ENCODE data around the gene UBA52. TPM values are rescaled to one million over a fixed set of nuclear protein-coding genes. Genes with fewer than 3 reads are reported as not detected.

Gene UBA52
- polyA plus RNA-seq, 3 donors, result 738 to 924 (median 787) TPM

GRCh38 chr19:18541258-18541991 lies 30.2 kb upstream of the UBA52 start:
- DNase-seq, result no peak

GRCh38 chr19:18541992-18542940 lies 29.4 kb upstream of the UBA52 start:
- DNase-seq, result no peak

DNA sequence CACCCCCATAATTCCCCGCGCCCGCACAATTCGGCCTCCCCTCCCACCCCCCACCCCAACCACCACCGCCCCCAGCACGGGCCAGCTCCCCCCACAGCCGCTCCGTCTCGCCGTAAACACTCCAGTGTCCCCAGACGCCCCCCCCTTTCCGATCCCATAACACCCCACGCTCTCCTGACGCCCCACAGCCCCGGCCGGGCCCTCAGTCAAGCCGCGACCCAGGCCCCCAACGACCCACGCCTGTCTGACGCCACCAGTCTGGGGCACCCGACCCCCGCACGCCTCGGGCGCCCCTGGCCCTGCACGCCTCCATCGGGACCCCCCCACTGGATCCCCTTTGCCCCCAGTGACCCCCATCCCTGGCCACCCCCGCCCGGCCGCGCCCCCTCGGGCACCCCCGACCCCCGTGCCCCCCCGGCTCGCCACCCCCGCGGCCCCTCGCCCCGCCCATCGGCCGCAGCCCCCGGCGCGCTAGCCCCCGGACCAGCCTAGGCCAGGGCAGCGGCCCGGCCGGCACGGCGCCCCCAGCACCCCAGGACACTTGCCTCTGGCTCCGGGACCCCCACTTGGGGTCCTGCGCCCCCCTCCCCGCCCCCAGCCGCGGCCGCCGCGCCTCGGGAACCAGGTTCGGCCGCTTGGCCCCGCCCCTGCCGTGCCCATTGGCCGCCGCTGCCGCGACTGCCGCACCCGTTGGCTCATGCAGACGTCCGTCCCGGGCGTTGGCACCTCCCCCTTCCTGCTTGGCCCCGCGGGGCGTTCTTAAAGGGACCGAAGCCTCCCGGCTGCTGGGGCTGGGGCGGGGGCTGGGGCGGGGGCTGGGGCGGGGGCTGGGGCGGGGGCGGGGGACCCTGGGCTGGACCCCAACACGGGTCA lies 28.5 kb upstream of the UBA52 start, which contains the start of gene FKBP8:
TSS of gene FKBP8 (minus strand) at position 633 of the 873 bp plus-strand sequence. CDS start 1,603 bp downstream, outside the sequence.
- peak; percentile 89 for DNase-seq

DNA sequence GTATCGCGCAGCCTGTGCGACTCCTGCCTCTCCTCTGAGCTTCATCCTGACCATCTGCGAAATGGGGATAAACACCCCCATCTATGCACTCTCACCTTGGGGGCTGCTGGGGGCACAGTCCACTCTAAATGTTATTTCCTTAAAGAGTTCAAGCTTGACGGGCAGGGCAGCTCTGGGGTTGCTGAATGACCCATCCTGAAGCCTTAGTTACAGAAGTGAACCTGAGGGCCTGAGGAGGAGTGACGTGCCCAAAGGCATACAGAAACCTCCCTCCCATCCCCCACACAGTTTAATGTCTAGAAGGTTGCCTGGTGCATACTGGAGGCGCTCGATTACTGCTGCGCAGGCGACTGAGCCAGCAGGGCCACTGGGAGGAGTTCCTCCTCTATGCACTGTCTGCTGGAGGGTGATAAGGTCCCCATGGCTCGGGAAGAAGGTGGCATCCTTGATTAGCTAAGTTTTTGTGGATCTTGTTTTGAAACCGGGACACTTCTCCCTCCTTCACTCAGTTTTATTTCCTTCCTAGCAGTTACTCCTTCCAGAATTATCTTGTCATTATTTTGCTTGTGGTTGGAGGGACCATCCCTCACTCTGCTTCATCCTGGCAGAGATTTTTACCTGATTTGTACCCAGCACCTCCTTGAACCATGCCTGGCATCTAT lies 27.7 kb upstream of the UBA52 start:
- no peak for DNase-seq

GRCh38 chr19:18551631-18552030 lies 20.0 kb upstream of the UBA52 start:
- DNase-seq, result no peak

GRCh38 chr19:18557411-18558201 lies 14.1 kb upstream of the UBA52 start, which contains the start of gene KXD1:
KXD1 (plus strand) TSS chr19:18557870; CDS start chr19:18562057, 4,187 bp downstream.
- peak; percentile 95 for DNase-seq

DNA sequence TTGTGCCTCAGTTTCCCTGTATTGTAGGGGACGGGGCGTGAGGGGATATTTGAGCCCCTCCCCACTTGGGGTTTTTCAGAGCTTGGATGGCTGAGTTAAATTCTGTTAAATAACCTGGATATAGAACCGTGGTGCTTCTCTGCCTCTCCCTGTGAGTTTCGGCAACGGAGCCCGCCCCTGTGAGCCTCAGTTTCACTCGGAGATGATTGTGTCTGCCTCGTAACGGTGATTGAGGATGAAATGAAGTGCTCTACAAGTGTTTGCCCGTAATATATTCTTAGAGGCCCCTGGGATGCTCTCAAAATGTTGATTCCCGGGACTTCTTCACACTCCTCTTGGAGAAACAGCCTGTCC lies 13.5 kb upstream of the UBA52 start:
- no peak for DNase-seq

DNA sequence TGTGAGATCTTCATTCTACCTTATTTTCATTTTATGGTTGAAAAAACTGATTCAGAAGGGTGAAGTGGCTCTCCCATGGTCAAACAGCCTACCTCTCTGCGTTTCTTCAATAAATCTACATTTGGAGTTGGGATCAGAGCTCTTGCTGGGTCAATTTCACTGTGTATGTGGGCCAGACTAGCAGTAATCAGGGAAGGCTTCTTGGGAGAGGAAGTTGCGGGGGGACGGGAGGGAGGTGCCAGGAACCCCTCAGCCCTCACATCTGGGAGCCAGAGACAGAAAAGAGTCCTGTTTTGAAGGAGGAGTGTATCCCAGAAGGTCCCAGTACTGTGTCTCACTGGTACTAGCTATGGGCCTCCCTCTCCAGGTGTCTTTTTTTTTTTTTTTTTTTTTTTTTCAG lies 13.1 kb upstream of the UBA52 start:
- DNase-seq, result no peak

DNA sequence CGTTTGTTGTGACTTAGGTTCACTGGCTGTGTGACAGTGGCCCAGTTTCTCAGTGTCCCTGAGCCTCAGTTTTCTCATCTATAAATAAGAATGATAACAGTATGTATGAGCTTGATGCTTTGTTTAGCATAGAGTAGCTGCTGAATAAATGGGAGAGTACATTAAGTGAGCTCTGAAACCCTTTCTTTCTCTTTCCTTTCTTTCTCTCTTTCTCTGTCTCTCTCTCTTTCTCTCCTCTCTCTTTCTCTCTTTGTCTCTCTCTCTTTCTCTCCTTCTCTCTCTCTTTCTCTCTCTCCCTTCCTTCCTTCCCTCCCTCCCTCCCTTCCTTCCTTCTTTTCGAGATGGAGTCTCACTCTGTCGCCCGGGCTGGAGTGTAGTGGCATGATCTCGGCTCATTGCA lies 12.0 kb upstream of the UBA52 start:
- DNase-seq, result no peak

DNA sequence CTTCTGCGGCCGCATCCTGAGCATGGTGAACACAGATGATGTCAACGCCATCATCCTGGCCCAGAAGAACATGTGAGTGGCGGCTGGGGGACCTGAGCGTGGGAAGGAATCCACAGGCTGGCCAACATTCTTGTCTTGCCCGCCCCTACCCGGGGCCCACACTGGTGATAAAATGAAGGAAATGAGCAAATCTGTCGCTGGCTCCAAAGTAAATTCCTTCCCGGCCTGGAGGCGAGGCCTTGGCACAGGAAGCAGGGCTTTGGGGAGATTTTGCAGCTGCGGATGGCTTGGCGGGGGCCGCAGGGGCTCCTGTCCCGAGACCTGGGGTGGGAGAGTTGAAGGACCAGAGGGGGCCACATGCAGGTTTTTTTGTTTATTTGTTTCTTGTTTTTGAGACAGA lies 9.6 kb upstream of the UBA52 start:
- no peak for DNase-seq

DNA sequence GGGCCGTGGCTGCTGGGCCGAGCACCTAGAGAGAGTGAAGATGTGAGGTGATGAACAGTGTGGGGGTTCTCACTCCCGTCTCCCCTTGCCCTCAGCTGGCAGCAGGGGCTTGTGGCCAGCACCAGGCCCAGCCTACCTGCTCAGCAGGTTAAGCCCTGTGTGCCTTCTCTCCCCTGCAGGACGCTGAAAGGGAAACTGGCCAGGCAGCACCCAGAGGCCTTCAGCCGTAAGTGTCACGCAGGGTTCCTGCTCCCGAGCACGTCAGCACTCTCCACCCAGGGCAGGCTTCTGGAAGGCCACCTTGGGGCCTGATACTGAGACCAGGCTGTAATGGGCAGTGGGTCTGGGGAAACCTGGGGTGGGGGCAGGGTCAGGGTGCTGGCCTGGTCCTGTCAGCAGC lies 4.7 kb upstream of the UBA52 start:
- no peak for DNase-seq

DNA sequence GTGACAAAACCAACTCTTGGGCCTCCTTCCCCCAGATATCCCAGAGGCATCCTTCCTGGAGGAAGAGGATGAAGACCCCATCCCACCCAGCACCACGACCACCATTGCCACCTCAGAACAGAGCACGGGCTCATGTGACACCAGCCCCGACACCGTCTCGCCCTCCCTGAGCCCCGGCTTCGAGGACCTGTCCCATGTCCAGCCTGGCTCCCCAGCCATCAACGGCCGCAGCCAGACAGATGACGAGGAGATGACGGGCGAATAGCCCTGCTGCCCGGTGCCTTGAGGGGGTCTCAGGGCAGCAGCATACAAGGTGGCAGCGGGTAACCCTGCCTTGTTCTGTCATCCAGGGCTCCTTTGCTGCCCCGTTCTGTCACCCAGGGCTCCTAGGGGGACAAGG lies 3.3 kb upstream of the UBA52 start:
- DNase-seq, result no peak

DNA sequence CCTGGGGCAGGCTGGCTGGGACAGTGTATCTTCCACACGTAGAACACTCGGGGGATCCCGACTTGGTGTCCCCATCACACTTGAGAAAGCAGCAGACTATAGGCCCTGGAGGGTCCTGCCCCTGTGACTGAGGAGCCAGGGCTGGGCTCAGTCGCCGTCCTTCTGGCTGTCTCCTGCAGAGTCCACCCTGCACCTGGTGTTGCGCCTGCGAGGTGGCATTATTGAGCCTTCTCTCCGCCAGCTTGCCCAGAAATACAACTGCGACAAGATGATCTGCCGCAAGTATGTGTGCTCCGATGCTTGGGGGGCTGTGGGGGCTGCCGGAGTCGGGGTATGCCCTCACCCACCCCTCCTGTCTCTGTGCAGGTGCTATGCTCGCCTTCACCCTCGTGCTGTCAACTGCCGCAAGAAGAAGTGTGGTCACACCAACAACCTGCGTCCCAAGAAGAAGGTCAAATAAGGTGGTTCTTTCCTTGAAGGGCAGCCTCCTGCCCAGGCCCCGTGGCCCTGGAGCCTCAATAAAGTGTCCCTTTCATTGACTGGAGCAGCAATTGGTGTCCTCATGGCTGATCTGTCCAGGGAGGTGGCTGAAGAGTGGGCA lies 3.1 kb downstream of the UBA52 start:
- DNase-seq, result no peak

- no peak for DNase-seq
Measured at GRCh38 chr19:18576383-18576782, 4.7 kb downstream of the UBA52 start.

DNA sequence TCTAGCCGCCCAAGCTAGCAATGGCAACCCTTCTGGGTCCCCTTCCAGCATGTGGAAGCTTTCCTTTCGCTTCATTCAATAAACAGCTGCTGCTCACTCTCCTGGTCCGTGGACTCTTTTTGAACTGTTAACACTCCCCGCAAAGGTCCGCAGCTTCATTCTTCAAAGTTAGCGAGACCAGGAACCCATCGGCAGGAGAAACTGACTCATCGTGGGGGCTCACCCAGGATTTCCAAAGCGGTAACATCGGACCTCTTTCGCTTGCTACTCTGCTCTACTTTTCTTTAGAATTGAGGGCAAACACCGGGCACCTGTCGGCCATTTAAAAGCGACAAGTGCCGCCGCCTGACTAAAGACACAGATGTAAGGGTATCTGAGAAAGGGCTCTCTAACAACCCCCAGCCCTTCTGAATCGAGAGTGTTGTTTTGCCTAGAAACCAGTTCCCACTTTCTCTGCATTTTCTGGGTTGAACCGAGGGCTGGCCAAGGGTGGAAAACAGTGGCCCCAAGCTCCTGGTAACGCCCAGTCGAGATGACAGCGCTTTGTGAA lies 5.8 kb downstream of the UBA52 start:
- DNase-seq, result no peak

- no peak for DNase-seq
Measured at GRCh38 chr19:18580311-18580710, 8.7 kb downstream of the UBA52 start.

DNA sequence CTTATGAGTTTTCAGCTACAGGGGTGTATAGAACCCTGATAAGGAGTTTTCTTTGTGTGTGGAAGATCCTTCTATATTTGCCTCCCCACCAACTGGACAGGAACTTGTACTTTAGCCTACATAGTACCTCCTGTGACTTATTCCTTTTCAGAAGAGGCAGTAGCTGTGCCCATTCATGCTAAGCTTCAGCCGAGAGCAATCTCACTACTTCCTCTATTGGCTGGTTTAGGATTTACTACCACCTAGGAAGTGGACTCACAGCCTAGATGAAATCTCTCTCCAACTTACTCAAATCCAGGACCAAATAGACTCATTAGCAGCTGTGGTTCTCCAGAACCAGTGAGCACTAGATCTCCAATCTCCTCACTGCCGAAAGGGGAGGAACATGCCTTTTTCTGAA lies 14.6 kb downstream of the UBA52 start:
- DNase-seq, result no peak

DNA sequence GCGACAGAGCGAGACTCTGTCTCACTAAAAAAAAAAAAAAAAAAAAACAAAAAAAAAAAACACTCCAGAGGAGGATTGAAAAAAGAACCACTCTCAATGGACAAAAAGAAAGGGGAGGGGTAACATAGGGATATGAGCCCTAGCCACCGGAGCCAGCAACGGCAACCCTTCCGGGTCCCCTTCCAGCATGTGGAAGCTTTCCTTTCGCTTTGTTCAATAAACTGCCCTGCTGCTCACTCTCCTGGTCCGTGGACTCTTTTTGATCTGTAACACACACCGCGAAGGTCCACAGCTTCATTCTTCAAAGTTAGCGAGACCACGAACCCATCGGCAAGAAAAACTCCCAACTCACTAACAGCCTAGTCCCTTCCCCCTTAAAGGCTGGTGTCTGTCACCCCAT lies 15.9 kb downstream of the UBA52 start:
- no peak for DNase-seq

DNA sequence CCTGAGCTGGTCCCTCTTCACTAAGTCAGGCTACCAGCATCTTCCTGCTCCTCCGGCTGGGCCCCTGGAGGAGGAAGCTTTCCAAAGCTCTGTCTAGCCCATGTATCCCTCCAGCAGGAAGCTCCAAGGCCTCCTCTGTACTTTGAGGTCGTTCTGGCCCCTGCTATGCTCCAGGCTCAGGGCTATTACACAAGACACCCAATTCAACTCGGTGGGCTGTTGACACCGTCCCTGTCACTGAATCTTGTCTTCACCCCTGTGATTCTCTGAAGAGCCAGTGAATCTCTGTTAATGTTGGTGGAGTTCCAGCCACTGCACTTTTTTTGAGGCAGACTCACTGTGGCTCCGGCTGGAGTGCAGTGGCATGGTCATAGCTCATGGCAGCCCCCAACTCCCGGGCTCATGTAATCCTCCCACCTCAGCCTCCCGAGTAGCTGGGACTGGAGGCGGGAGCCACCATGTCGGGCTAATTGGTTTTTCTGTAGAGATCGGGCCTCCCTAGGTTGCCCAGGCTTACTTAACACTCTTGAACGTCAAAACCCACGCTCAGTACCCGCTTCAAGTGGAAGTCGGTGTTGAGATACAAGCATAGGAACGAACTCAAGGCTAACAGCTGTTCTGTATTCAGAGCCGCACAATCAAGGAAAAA lies 16.4 kb downstream of the UBA52 start:
- DNase-seq, result no peak
